Type B pancreatic cell (in vitro differentiated cells): ENCODE data around the gene ASB2. TPM values are rescaled to one million over a fixed set of nuclear protein-coding genes. Genes with fewer than 3 reads are reported as not detected.

ENCODE experiments used
- DNase-seq: peaks from one replicate; pipeline ENCODE4 v3.0.0; 2021; ENCODE audit warnings: mixed read lengths; ENCODE audit not compliant: unreplicated experiment; ENCODE audit errors: extremely low spot score
- H3K27ac Mint-ChIP-seq: 2 replicates; pipeline ENCODE4 v1.8.0; 2021; ENCODE audit warnings: mild to moderate bottlenecking, mixed read lengths
- H3K27me3 Mint-ChIP-seq: 2 replicates; pipeline ENCODE4 v1.8.0; 2021; ENCODE audit warnings: mixed read lengths
- H3K36me3 Mint-ChIP-seq: 2 replicates; pipeline ENCODE4 v1.8.0; 2021; ENCODE audit warnings: mixed read lengths
- H3K4me1 Mint-ChIP-seq: one replicate; pipeline ENCODE4 v1.8.0; 2021; ENCODE audit warnings: mixed read lengths; ENCODE audit not compliant: unreplicated experiment
- H3K4me3 Mint-ChIP-seq: 2 replicates; pipeline ENCODE4 v1.8.0; 2021; ENCODE audit warnings: mild to moderate bottlenecking, mixed read lengths
- H3K9me3 Mint-ChIP-seq: 2 replicates; pipeline ENCODE4 v1.8.0; 2021; ENCODE audit warnings: mixed read lengths
- total RNA-seq: library from RNA; stranded (reverse); gene quantifications from 2 replicates; pipeline ENCODE4 v1.2.1, GENCODE V29; 2021; ENCODE audit warnings: low replicate concordance
- TF ChIP-seq, protein P1 (sequence below): fragments of 200-600 bp; sonication (generic); conservative IDR thresholded peaks from 2 replicates; pipeline ENCODE4 v1.5.0; 2021; ENCODE audit warnings: antibody characterized with exemption, mild to moderate bottlenecking

ASB2 gene
- total RNA-seq, 1 donor from 2014 or later: 0.60 TPM

- peak overlapping the region; percentile 47 for H3K4me3 Mint-ChIP-seq
- H3K27ac Mint-ChIP-seq: no peak overlapping the region
- no peaks in the 10 kb centered on the region for H3K9me3 Mint-ChIP-seq
- no peaks in the 10 kb centered on the region for H3K36me3 Mint-ChIP-seq
- no peak for DNase-seq
- TF ChIP-seq, protein P1, sequence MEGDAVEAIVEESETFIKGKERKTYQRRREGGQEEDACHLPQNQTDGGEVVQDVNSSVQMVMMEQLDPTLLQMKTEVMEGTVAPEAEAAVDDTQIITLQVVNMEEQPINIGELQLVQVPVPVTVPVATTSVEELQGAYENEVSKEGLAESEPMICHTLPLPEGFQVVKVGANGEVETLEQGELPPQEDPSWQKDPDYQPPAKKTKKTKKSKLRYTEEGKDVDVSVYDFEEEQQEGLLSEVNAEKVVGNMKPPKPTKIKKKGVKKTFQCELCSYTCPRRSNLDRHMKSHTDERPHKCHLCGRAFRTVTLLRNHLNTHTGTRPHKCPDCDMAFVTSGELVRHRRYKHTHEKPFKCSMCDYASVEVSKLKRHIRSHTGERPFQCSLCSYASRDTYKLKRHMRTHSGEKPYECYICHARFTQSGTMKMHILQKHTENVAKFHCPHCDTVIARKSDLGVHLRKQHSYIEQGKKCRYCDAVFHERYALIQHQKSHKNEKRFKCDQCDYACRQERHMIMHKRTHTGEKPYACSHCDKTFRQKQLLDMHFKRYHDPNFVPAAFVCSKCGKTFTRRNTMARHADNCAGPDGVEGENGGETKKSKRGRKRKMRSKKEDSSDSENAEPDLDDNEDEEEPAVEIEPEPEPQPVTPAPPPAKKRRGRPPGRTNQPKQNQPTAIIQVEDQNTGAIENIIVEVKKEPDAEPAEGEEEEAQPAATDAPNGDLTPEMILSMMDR: no peak
- peaks cover 57% of the 10 kb centered on the region for H3K27me3 Mint-ChIP-seq
- peaks cover 9% of the 10 kb centered on the region for H3K4me1 Mint-ChIP-seq
Observed at GRCh38 chr14:93937519-93937918, 38.9 kb downstream of the ASB2 start.

GRCh38 chr14:93936926-93937325, 39.4 kb downstream of the ASB2 start:
- no peak for DNase-seq
- H3K27me3 Mint-ChIP-seq: peaks cover 57% of the 10 kb centered on the region

DNA sequence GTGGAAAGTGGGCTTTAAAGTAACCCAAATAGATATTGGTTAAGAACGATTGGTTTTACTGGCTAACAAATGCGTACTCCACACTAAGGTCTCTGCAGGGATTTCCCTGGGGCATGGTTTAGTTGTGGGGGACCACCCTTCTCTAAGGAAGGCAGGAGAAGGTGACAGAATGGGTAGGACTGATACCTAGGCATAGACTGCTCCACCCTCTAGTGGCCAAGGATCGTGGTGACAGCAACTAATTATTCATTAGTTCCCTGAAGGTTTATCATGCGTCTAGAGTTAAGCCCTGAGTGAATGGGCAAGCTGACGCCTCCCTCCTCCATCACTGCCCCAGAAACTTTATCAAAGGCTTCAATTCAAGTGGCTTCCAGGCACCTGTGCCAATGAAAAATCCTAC, 40.1 kb downstream of the ASB2 start:
- H3K27me3 Mint-ChIP-seq: peaks cover 57% of the 10 kb centered on the region
- no peak overlapping the region for H3K4me3 Mint-ChIP-seq
- H3K27ac Mint-ChIP-seq: peak overlapping the region; percentile 43
- no peaks in the 10 kb centered on the region for H3K36me3 Mint-ChIP-seq
- DNase-seq: no peak
- peaks cover 4% of the 10 kb centered on the region for H3K4me1 Mint-ChIP-seq
- TF ChIP-seq, protein P1: peak; percentile 74
- H3K9me3 Mint-ChIP-seq: no peaks in the 10 kb centered on the region

More at GRCh38 chr14:93936926-93937325, 39.4 kb downstream of the ASB2 start:
- TF ChIP-seq, protein P1: no peak
- Mint-ChIP-seq H3K4me3 (no peak overlapping the region), H3K9me3 (no peaks in the 10 kb centered on the region), H3K4me1 (peaks cover 9% of the 10 kb centered on the region), H3K36me3 (no peaks in the 10 kb centered on the region), H3K27ac (no peak overlapping the region)

- H3K36me3 Mint-ChIP-seq: no peaks in the 10 kb centered on the region
- H3K9me3 Mint-ChIP-seq: no peaks in the 10 kb centered on the region
- TF ChIP-seq, protein P1: no peak
- DNase-seq: no peak
- no peak overlapping the region for H3K4me3 Mint-ChIP-seq
- no peak overlapping the region for H3K27ac Mint-ChIP-seq
- H3K4me1 Mint-ChIP-seq: peaks cover 3% of the 10 kb centered on the region
- H3K27me3 Mint-ChIP-seq: peaks cover 50% of the 10 kb centered on the region
Observed at GRCh38 chr14:93935213-93935612, 41.2 kb downstream of the ASB2 start.

DNA sequence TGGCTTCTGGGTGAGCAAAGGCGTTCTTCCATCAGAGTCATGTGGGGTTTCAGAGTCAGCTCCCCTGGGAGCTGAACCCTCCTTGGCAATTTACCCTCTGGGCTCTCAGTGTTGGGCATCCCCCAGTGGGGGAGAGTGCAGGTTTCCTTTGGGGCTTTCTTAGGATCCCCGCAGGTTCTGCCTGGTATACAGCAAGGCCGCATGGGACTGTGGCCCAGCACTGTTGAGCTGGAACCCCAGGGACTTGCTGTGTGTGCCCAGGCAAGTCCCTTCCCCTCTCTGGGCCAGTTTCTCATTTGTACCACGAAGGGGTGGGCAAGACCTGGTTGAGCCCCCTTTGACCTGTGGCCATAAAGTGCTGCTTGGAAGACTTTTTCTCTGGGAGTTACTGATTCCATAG, 43.7 kb downstream of the ASB2 start:
- H3K4me1 Mint-ChIP-seq: peaks cover 9% of the 10 kb centered on the region
- DNase-seq: no peak
- H3K9me3 Mint-ChIP-seq: no peaks in the 10 kb centered on the region
- TF ChIP-seq, protein P1: no peak
- no peak overlapping the region for H3K27ac Mint-ChIP-seq
- no peaks in the 10 kb centered on the region for H3K36me3 Mint-ChIP-seq
- H3K27me3 Mint-ChIP-seq: peaks cover 30% of the 10 kb centered on the region
- H3K4me3 Mint-ChIP-seq: no peak overlapping the region

DNA sequence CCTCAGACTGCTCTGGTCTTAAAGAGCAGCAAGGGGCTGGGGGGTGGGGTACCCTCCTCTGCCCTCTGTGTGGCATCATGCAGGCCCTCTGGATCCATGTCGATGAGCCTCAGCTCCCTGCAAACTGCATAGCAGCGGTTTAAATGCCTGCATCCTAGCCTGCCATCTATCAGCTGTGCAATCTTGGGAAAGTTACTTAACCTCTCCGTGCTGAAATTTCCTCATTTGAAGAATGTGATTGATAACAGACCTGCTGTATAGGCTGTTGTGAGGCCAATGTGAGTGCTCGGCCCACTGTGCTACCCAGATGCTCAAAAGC, 45.4 kb downstream of the ASB2 start:
- H3K36me3 Mint-ChIP-seq: no peaks in the 10 kb centered on the region
- no peak overlapping the region for H3K4me3 Mint-ChIP-seq
- TF ChIP-seq, protein P1: no peak
- H3K27me3 Mint-ChIP-seq: peaks cover 18% of the 10 kb centered on the region
- no peak for DNase-seq
- H3K9me3 Mint-ChIP-seq: no peaks in the 10 kb centered on the region
- H3K27ac Mint-ChIP-seq: no peak overlapping the region
- H3K4me1 Mint-ChIP-seq: peaks cover 6% of the 10 kb centered on the region
